ENCODE measurements around the gene CASTOR2.
"Not testable (repeated sequence)": the region's sequence is repeated elsewhere in the genome, so short reads cannot be mapped to it uniquely, and the experiment has no call there.

DNA sequence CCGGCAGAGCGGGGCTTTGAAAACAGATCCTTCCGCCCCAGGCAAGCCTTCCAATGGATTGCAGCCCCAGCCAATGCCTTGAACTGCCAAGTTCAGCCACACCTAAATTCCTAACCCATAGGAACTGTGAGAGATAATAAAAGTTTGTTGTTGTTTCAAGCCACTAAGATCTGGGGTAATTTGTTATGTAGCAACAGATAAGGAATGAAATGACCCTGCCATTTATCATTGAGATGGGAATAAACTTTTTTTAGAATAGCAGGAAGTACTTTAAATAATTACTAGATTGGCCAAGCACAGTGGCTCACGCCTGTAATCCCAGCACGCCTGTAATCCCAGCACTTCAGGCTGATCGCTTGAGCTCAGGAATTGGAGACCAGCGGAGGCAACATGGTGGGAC lies 11.5 kb downstream of the CASTOR2 start:
- TF ChIP-seq, protein P1, sequence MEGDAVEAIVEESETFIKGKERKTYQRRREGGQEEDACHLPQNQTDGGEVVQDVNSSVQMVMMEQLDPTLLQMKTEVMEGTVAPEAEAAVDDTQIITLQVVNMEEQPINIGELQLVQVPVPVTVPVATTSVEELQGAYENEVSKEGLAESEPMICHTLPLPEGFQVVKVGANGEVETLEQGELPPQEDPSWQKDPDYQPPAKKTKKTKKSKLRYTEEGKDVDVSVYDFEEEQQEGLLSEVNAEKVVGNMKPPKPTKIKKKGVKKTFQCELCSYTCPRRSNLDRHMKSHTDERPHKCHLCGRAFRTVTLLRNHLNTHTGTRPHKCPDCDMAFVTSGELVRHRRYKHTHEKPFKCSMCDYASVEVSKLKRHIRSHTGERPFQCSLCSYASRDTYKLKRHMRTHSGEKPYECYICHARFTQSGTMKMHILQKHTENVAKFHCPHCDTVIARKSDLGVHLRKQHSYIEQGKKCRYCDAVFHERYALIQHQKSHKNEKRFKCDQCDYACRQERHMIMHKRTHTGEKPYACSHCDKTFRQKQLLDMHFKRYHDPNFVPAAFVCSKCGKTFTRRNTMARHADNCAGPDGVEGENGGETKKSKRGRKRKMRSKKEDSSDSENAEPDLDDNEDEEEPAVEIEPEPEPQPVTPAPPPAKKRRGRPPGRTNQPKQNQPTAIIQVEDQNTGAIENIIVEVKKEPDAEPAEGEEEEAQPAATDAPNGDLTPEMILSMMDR (IDR thresholded peaks at IDR 0.05): not testable (repeated sequence)
- TF ChIP-seq POLR2A, POLR2AphosphoS5 (IDR thresholded peaks at IDR 0.05): not testable (repeated sequence)
